ENCODE measurements around the gene SLC25A11. TPM values are rescaled to one million over a fixed set of nuclear protein-coding genes. Genes with fewer than 3 reads are reported as not detected.
A peak's percentile ranks its signal among the peaks of the same experiment; 100 is the strongest.

The SLC25A11 gene
- total RNA-seq, 1 donor from 2014 or later = 72.2 TPM

DNA sequence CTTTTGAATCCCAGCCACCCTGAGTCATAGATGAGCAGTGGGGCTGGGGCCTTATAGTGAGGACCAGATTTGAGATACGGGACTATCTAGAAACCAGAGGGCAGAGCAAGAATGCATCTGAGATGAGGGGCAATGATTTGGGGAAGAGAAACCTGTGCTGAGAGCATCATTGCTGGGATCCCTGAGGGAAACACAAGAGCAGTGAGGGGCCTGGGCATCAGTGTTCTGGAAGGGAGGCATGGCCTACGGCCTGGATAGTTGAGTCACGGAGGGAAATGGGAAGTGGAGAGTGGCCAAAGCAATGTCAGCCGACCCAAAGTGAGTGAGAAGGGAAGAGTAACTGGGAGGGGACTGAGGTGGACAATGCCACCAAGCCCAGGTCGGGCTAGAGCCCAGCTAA, 42.5 kb upstream of the SLC25A11 start:
- DNase-seq = no peak
- Mint-ChIP-seq H3K4me1 (ENCODE audit: low read depth, unreplicated experiment) (peaks cover 9% of the 10 kb centered on the region), H3K9me3 (ENCODE audit: unreplicated experiment) (peaks cover 8% of the 10 kb centered on the region), H3K36me3 (ENCODE audit: unreplicated experiment) (peaks cover 6% of the 10 kb centered on the region), H3K4me3 (ENCODE audit: unreplicated experiment) (no peak overlapping the region), H3K27ac (ENCODE audit: unreplicated experiment) (no peak overlapping the region), H3K27me3 (ENCODE audit: unreplicated experiment) (peaks cover 13% of the 10 kb centered on the region)
- TF ChIP-seq, protein P1, sequence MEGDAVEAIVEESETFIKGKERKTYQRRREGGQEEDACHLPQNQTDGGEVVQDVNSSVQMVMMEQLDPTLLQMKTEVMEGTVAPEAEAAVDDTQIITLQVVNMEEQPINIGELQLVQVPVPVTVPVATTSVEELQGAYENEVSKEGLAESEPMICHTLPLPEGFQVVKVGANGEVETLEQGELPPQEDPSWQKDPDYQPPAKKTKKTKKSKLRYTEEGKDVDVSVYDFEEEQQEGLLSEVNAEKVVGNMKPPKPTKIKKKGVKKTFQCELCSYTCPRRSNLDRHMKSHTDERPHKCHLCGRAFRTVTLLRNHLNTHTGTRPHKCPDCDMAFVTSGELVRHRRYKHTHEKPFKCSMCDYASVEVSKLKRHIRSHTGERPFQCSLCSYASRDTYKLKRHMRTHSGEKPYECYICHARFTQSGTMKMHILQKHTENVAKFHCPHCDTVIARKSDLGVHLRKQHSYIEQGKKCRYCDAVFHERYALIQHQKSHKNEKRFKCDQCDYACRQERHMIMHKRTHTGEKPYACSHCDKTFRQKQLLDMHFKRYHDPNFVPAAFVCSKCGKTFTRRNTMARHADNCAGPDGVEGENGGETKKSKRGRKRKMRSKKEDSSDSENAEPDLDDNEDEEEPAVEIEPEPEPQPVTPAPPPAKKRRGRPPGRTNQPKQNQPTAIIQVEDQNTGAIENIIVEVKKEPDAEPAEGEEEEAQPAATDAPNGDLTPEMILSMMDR (IDR thresholded peaks at IDR 0.05; ENCODE audit: partially characterized antibody, unreplicated experiment) = no peak

DNA sequence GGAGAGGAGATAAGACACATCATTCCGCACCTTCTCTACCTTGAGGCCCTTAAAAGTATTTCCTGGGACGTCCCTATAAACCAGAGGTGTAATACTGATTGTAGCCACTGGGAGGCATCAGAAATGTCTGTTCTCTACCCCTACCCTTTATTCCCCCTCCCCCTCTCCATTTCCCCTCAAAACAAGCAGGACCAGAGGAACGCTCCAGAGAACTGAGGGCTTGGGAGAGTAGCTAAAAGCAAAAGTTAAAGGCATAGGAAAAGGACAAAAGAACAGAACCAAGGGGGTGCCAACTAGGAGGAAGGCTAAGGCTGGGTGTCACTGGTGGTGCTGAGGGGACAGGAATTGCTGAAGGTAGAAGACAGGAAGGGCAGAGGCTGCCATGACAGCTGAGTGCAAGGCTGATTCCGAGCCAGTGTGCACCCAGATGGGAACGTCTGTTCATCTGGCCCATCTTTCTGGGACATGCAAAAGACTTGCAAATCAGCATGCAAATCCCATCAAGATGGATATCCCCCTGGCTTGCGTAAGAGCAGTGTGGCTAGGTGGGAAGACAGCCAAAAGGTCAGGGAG, 40.9 kb upstream of the SLC25A11 start:
- TF ChIP-seq, protein P1 (IDR thresholded peaks at IDR 0.05; ENCODE audit: partially characterized antibody, unreplicated experiment) = peak; percentile 87
- H3K27ac Mint-ChIP-seq (ENCODE audit: unreplicated experiment) = peak overlapping the region; percentile 85
- DNase-seq = no peak
- H3K27me3 Mint-ChIP-seq (ENCODE audit: unreplicated experiment) = peaks cover 16% of the 10 kb centered on the region
- H3K4me1 Mint-ChIP-seq (ENCODE audit: low read depth, unreplicated experiment) = peaks cover 9% of the 10 kb centered on the region
- H3K9me3 Mint-ChIP-seq (ENCODE audit: unreplicated experiment) = peaks cover 3% of the 10 kb centered on the region
- peak overlapping the region; percentile 56 for H3K4me3 Mint-ChIP-seq (ENCODE audit: unreplicated experiment)
- peaks cover 6% of the 10 kb centered on the region for H3K36me3 Mint-ChIP-seq (ENCODE audit: unreplicated experiment)

DNA sequence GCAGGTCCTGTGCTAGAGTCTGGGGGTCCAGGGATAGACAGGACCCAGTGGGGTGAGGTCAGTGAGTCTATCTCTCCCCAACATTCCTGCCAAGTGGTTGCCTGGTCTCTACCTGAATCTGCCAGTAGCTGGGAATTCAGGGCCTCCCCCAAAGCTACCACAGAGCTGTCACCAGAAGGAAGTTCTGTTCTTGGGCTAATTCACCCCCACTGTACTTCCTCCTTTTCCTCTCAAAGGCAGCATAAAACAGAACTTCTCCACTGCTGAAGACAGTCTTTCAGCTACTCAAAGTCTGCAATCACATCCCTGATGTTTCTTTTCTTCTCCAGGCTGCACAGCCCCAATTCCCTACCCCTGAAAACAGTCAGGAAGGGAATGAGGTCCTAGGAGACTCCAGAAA, 38.9 kb upstream of the SLC25A11 start:
- peaks cover 11% of the 10 kb centered on the region for H3K36me3 Mint-ChIP-seq (ENCODE audit: unreplicated experiment)
- H3K4me1 Mint-ChIP-seq (ENCODE audit: low read depth, unreplicated experiment) = peaks cover 10% of the 10 kb centered on the region
- H3K27me3 Mint-ChIP-seq (ENCODE audit: unreplicated experiment) = peaks cover 21% of the 10 kb centered on the region
- H3K4me3 Mint-ChIP-seq (ENCODE audit: unreplicated experiment) = no peak overlapping the region
- no peak for DNase-seq
- TF ChIP-seq, protein P1 (IDR thresholded peaks at IDR 0.05; ENCODE audit: partially characterized antibody, unreplicated experiment) = no peak
- peaks cover 4% of the 10 kb centered on the region for H3K9me3 Mint-ChIP-seq (ENCODE audit: unreplicated experiment)
- H3K27ac Mint-ChIP-seq (ENCODE audit: unreplicated experiment) = no peak overlapping the region

DNA sequence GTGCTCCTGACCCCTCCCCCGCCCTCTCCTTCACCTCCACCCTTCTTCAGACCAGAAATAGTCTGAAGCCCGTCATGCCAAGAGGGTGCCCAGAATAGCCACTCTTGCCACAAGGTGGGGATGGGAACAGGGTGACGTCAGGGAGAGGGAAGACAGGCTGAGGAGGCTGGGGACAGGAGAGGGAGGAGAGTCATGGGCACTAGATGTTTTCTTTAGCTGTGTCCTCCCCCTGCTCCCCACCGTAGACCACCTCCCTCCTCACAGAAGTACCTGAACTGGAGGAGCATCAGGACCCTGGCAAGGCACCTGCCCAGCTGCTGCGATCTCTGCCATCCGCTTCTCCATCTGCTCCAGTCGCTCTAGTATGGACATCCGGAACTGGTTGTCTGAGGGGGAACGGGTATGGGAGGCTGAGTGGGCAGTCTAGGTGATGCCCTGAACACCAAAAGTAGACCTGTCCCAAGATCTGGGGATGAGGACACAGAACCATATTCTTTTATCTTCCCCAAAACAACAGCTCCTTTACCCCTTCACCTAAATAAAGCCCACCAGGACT, 34.3 kb upstream of the SLC25A11 start:
- DNase-seq = no peak
- Mint-ChIP-seq H3K4me3 (ENCODE audit: unreplicated experiment) (no peak overlapping the region), H3K27me3 (ENCODE audit: unreplicated experiment) (peaks cover 24% of the 10 kb centered on the region), H3K9me3 (ENCODE audit: unreplicated experiment) (peaks cover 7% of the 10 kb centered on the region), H3K36me3 (ENCODE audit: unreplicated experiment) (peaks cover 5% of the 10 kb centered on the region), H3K27ac (ENCODE audit: unreplicated experiment) (no peak overlapping the region), H3K4me1 (ENCODE audit: low read depth, unreplicated experiment) (peaks cover 9% of the 10 kb centered on the region)
- TF ChIP-seq, protein P1 (IDR thresholded peaks at IDR 0.05; ENCODE audit: partially characterized antibody, unreplicated experiment) = no peak
